KOPT-K1 (cell line): ENCODE results near the gene CACNG3.

ENCODE experiments used
- H3K27ac ChIP-seq: fragments of 200-600 bp; sonication (generic); 2 replicates; pipeline ENCODE4 v1.5.1; 2016; ENCODE audit warnings: antibody characterized with exemption, mild to moderate bottlenecking, low read depth, low read length; ENCODE audit not compliant: poor library complexity, severe bottlenecking
- H3K36me3 ChIP-seq: fragments of 200-600 bp; sonication (generic); 2 replicates; pipeline ENCODE4 v1.5.1; 2017; ENCODE audit warnings: antibody characterized with exemption, mild to moderate bottlenecking, low read length, moderate library complexity; ENCODE audit not compliant: insufficient read depth
- H3K9me3 ChIP-seq: fragments of 200-600 bp; sonication (generic); 2 replicates; pipeline ENCODE4 v1.5.1; 2017; ENCODE audit warnings: antibody characterized with exemption, low read length, mild to moderate bottlenecking; ENCODE audit not compliant: insufficient read depth, poor library complexity, severe bottlenecking

CACNG3 gene

GRCh38 chr16:24257958-24258357 lies 1.8 kb downstream of the CACNG3 start:
- Histone ChIP-seq H3K27ac (no peak overlapping the region), H3K9me3 (no peaks in the 10 kb centered on the region), H3K36me3 (no peaks in the 10 kb centered on the region)

- Histone ChIP-seq H3K9me3 (no peaks in the 10 kb centered on the region), H3K36me3 (no peaks in the 10 kb centered on the region), H3K27ac (no peak overlapping the region)
These were observed 2.7 kb downstream of the CACNG3 start for GRCh38 chr16:24258791-24259190.

DNA sequence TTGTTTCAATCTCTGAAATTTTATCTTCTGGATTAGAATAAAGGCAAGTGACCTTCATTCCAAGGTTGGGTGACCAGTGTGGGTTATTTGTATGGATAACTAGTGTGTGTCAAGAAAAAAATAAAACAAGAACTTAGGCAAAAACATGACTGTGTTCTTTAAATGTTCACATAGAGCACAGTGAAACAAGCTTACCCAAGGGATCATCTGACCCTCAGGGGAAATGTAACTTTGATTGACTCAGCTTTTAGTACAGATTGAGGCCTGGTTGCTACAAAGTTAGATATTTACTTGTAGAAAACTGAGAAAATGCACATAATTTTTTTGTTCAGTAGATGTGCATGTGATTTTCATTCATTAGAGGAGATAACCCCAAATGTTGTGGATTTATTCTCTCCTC lies 6.7 kb downstream of the CACNG3 start:
- Histone ChIP-seq H3K9me3 (no peaks in the 10 kb centered on the region), H3K36me3 (no peaks in the 10 kb centered on the region)

GRCh38 chr16:24270721-24271442 lies 14.7 kb downstream of the CACNG3 start:
- H3K27ac ChIP-seq = no peak overlapping the region
- H3K9me3 ChIP-seq = no peaks in the 10 kb centered on the region
- no peaks in the 10 kb centered on the region for H3K36me3 ChIP-seq

More for the DNA sequence above, 6.7 kb downstream of the CACNG3 start:
- H3K27ac ChIP-seq = no peak overlapping the region

GRCh38 chr16:24272379-24272778 lies 16.2 kb downstream of the CACNG3 start:
- H3K36me3 ChIP-seq = no peaks in the 10 kb centered on the region
- no peak overlapping the region for H3K27ac ChIP-seq
- no peaks in the 10 kb centered on the region for H3K9me3 ChIP-seq

- Histone ChIP-seq H3K9me3 (no peaks in the 10 kb centered on the region), H3K27ac (no peak overlapping the region), H3K36me3 (no peaks in the 10 kb centered on the region)
These were observed 17.5 kb downstream of the CACNG3 start for GRCh38 chr16:24273508-24274182.

DNA sequence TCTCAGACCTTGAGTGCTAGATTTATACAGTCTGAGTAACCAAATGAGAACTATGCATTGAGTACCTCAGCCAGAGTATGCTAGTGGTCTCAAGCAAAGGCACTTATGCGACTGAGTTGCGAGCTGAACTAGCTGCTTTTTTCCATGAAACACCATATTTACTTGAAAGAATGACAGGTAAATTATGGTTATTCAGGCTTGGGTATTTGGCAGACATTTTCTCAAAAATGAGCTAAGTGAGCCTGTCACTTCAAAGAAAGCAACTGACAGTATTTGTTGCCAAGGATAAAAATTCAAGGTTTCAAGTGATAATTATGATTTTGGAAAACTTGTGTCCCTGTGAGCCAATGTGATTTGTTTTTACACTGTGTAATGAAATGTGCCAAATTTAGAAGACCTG lies 19.3 kb downstream of the CACNG3 start:
- H3K27ac ChIP-seq = no peak overlapping the region
- no peaks in the 10 kb centered on the region for H3K9me3 ChIP-seq
- H3K36me3 ChIP-seq = no peaks in the 10 kb centered on the region

DNA sequence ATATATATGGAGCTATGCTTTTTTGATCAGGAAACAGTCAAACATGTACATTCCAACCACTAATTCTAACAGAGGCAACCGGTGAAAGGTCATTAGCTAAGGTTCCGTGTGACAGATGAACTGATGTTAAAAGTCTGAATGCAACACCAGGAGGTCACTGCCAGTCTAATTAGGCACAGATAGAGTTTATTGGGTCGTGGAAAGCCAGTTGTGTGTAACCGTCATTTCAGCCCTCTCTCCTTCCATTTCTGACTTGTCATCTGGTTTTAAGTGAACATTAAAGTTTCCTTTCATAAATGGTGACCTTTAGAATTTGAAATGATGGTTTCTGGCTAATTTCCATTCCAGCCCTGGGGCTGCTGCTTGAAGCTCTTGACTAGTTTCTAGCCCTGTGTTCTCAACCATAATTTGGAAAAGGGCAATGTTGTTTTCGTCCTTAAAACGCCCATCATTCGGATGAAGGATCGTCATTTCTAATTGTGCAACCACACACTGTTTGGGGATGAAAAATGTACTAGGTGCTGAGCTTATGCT lies 23.9 kb downstream of the CACNG3 start:
- H3K27ac ChIP-seq = no peak overlapping the region

DNA sequence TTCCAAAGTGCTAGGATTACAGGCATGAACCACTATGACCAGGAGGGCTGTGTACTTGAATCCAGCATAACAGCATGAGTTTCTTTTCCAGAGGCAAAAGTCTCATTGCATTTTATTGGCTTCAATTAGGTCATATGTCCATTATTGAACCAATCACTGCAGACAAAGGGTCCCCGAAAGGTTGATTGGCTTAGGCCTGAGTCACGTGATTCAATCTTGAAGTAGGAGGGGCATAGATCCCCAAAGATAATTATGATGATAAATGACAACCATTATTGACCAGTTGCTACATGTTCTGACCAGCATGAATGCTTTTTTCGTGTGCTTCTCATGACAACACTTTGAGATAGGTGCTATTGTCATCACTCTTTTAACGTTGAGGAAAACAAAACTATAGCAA lies 25.3 kb downstream of the CACNG3 start:
- Histone ChIP-seq H3K27ac (no peak overlapping the region), H3K36me3 (no peaks in the 10 kb centered on the region), H3K9me3 (no peaks in the 10 kb centered on the region)

More for the DNA sequence above, 23.9 kb downstream of the CACNG3 start:
- Histone ChIP-seq H3K36me3 (no peaks in the 10 kb centered on the region), H3K9me3 (no peaks in the 10 kb centered on the region)

DNA sequence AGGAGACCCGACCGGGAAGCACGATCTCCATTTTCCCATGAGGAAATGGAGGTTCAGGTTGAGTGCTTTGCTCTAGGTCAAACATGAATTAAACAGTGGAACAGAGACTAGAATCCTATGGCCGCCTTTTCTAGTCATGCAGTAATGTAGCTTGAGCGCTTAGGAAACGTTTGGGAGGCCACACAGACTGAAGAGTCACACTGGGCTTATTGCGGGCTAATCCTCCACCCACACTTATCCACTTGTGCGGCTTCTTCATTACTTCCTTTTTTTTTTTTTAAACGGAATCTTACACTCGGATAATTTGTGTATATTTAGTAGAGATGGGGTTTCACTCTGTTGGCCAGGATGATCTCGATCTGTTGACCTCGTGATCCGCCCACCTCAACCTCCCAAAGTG lies 26.0 kb downstream of the CACNG3 start:
- Histone ChIP-seq H3K36me3 (no peaks in the 10 kb centered on the region), H3K9me3 (no peaks in the 10 kb centered on the region), H3K27ac (no peak overlapping the region)

DNA sequence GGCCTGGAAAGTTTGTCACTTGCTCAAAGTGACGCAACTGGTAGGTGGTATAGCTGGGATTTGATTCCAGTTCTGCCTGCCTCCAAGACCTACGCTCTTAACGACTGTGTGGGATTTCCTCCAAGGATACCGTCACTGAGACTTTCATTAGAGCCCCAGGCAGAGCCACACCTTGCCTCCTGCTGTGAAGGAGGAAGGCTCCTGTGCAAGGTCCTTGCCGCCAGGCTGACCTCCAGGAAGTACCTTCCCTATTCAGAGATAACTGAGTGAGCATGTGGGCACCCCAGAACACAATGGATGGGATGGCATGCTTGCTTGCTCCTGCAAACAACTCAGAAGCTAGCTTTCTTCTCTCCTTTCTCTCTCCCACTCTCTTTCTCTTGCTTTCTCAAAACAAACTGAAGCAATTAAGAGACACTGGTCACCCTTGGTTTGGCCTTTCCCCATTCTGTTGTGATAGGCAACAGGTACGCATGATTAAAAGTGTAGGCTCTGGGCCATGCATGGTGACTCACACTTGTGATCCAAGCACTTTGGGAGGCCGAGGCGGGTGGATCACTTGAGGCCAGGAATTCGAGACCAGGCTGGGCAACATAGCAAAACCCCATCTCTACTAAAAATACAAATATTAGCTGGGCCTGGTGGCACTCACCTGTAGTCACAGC lies 30.7 kb downstream of the CACNG3 start:
- no peaks in the 10 kb centered on the region for H3K36me3 ChIP-seq
- peaks cover 3% of the 10 kb centered on the region for H3K9me3 ChIP-seq
- no peak overlapping the region for H3K27ac ChIP-seq

DNA sequence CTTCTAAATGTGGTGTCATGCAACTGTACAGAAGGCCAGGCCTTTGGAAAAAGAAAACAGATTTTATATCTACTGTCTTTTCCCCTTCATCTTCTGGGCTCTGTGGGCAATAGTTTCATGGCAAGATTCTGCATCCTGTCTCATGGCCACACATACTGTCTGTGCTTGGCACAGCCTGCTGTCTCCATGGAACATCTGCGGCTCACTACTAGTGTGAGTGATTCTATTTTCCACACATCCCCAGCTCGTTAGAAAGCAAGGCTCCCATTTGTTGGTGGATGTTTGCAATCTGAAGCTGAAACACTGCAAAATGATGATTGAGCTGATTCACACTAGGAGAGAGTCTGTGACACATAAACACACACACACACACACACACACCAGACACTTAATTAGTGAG lies 32.4 kb downstream of the CACNG3 start:
- no peak overlapping the region for H3K27ac ChIP-seq
- H3K9me3 ChIP-seq = peaks cover 4% of the 10 kb centered on the region
- H3K36me3 ChIP-seq = no peaks in the 10 kb centered on the region

- Histone ChIP-seq H3K36me3 (no peaks in the 10 kb centered on the region), H3K27ac (no peak overlapping the region), H3K9me3 (peaks cover 4% of the 10 kb centered on the region)
These were observed 33.1 kb downstream of the CACNG3 start for GRCh38 chr16:24289166-24289700.

- H3K27ac ChIP-seq = no peak overlapping the region
- no peaks in the 10 kb centered on the region for H3K36me3 ChIP-seq
- peaks cover 4% of the 10 kb centered on the region for H3K9me3 ChIP-seq
These were observed 35.8 kb downstream of the CACNG3 start for GRCh38 chr16:24291932-24292331.

GRCh38 chr16:24294131-24294530 lies 38.0 kb downstream of the CACNG3 start:
- H3K27ac ChIP-seq = no peak overlapping the region
- H3K9me3 ChIP-seq = peaks cover 4% of the 10 kb centered on the region
- no peaks in the 10 kb centered on the region for H3K36me3 ChIP-seq
